ENCODE measurements around the gene SENP1. TPM values are rescaled to one million over a fixed set of nuclear protein-coding genes. Genes with fewer than 3 reads are reported as not detected.

Gene SENP1
- total and polyA plus RNA-seq, 2 experiments from 2014 or later, result 8.6 to 27.7 TPM

GRCh38 chr12:48013287-48013686, 92.6 kb downstream of the SENP1 start:
- H4K20me1 ChIP-seq (replicated peaks; ENCODE audit: insufficient read depth), result peaks cover 9% of the 10 kb centered on the region
- Mint-ChIP-seq H3K4me3 (no peak overlapping the region), H3K9me3 (no peaks in the 10 kb centered on the region; the same call in 2 of the 3 replicates), H3K27ac (no peak overlapping the region), H3K36me3 (ENCODE audit: low read depth) (no peaks in the 10 kb centered on the region), H3K4me1 (no peaks in the 10 kb centered on the region), H3K27me3 (ENCODE audit: insufficient read depth, low read depth, poor library complexity) (peaks cover 100% of the 10 kb centered on the region)
- H3K4me1 ChIP-seq (ENCODE audit: insufficient read depth), result no peaks in the 10 kb centered on the region
- no peaks in the 10 kb centered on the region for H3F3A ChIP-seq (replicated peaks; ENCODE audit: low read depth)
- H3K36me3 ChIP-seq (ENCODE audit: insufficient read depth), result no peaks in the 10 kb centered on the region; the same call in 1 of the 2 replicates
- H3K4me3 ChIP-seq, result no peak overlapping the region
- H3K9me2 ChIP-seq (ENCODE audit: insufficient read depth), result no peaks in the 10 kb centered on the region
- no peaks in the 10 kb centered on the region for H3K79me2 ChIP-seq (replicated peaks; ENCODE audit: insufficient read depth)
- ATAC-seq, result no peak
- H3K27me3 ChIP-seq (ENCODE audit: insufficient read depth), result peaks cover 100% of the 10 kb centered on the region
- TF ChIP-seq CREB1 (CRISPR knock-in tag; IDR thresholded peaks at IDR 0.05; ENCODE audit: low read depth), result no peak
- no peak for TF ChIP-seq JUNB (IDR thresholded peaks at IDR 0.05; ENCODE audit: unreplicated experiment)
- no peak for TF ChIP-seq REST (IDR thresholded peaks at IDR 0.05; ENCODE audit: unreplicated experiment)
- no peak for TF ChIP-seq CTCF (conservative IDR thresholded peaks at IDR 0.05; ENCODE audit: low read depth in 2 of 2)
- no peak for TF ChIP-seq STAT1 (IDR thresholded peaks at IDR 0.05; ENCODE audit: unreplicated experiment)
- no peak for TF ChIP-seq NANOG (IDR thresholded peaks at IDR 0.05; ENCODE audit: borderline replicate concordance)
- TF ChIP-seq EZH2 (IDR thresholded peaks at IDR 0.05; ENCODE audit: low read depth, unreplicated experiment), result no peak
- DNase-seq (ENCODE audit: low spot score), result no peak
- no peak overlapping the region for H3K27ac ChIP-seq (ENCODE audit: low read depth)
- no peak overlapping the region for H3K4me2 ChIP-seq
- H2AFZ ChIP-seq, result no peak overlapping the region

- no peak overlapping the region for H3K4me2 ChIP-seq
- no peak for ATAC-seq
- H3K36me3 Mint-ChIP-seq (ENCODE audit: low read depth), result no peaks in the 10 kb centered on the region
- H3K36me3 ChIP-seq (ENCODE audit: insufficient read depth), result no peaks in the 10 kb centered on the region; the same call in 1 of the 2 replicates
- no peaks in the 10 kb centered on the region for H3K4me1 ChIP-seq (ENCODE audit: insufficient read depth)
- H3K79me2 ChIP-seq (replicated peaks; ENCODE audit: insufficient read depth), result no peaks in the 10 kb centered on the region
- TF ChIP-seq JUNB (IDR thresholded peaks at IDR 0.05; ENCODE audit: unreplicated experiment), result no peak
- TF ChIP-seq ZNF114 (CRISPR knock-in tag; IDR thresholded peaks at IDR 0.05), result no peak
- no peak for TF ChIP-seq NANOG (IDR thresholded peaks at IDR 0.05; ENCODE audit: borderline replicate concordance)
- TF ChIP-seq CTCF (conservative IDR thresholded peaks at IDR 0.05; ENCODE audit: low read depth in 2 of 2), result no peak
- no peak for DNase-seq (ENCODE audit: low spot score)
- peaks cover 100% of the 10 kb centered on the region for H3K27me3 Mint-ChIP-seq (ENCODE audit: insufficient read depth, low read depth, poor library complexity)
- H3K4me3 Mint-ChIP-seq, result no peak overlapping the region
- no peak overlapping the region for H3K4me3 ChIP-seq
- no peaks in the 10 kb centered on the region for H3F3A ChIP-seq (replicated peaks; ENCODE audit: low read depth)
- H4K20me1 ChIP-seq (replicated peaks; ENCODE audit: insufficient read depth), result peaks cover 13% of the 10 kb centered on the region
- no peaks in the 10 kb centered on the region for H3K4me1 Mint-ChIP-seq
- H2AFZ ChIP-seq, result no peak overlapping the region
- no peak overlapping the region for H3K27ac Mint-ChIP-seq
- no peaks in the 10 kb centered on the region; the same call in 2 of the 3 replicates for H3K9me3 Mint-ChIP-seq
- H3K27ac ChIP-seq (ENCODE audit: low read depth), result no peak overlapping the region
- H3K9me2 ChIP-seq (ENCODE audit: insufficient read depth), result no peaks in the 10 kb centered on the region
- H3K27me3 ChIP-seq (ENCODE audit: insufficient read depth), result peaks cover 100% of the 10 kb centered on the region
These were observed 93.8 kb downstream of the SENP1 start for GRCh38 chr12:48012070-48012469.
